Stomach smooth muscle (tissue), 2 donors: Measurements from ENCODE around the gene TBC1D9.
"Not testable (repeated sequence)": the region's sequence is repeated elsewhere in the genome, so short reads cannot be mapped to it uniquely, and the experiment has no call there.

Experiments
- H3K27ac ChIP-seq: one replicate; pipeline ENCODE4 v1.7.0; 2013; ENCODE audit warnings: mild to moderate bottlenecking, low read length, inconsistent platforms
- H3K27me3 ChIP-seq, 2 donors: one replicate each; pipeline ENCODE4 v1.7.0; 2013; ENCODE audit warnings: low read length in 2 of 2; ENCODE audit not compliant: insufficient read depth in 2 of 2, control insufficient read depth in 1 of 2
- H3K36me3 ChIP-seq, 2 donors: one replicate each; pipeline ENCODE4 v1.7.0; 2013; ENCODE audit warnings: low read length in 2 of 2; ENCODE audit not compliant: control insufficient read depth in 2 of 2, insufficient read depth in 2 of 2
- H3K4me1 ChIP-seq: one replicate; pipeline ENCODE4 v1.7.0; 2013; ENCODE audit warnings: low read length; ENCODE audit not compliant: control insufficient read depth, insufficient read depth
- H3K4me3 ChIP-seq, 2 donors: one replicate each; pipeline ENCODE4 v1.7.0; 2013; ENCODE audit warnings: low read length in 2 of 2
- H3K9ac ChIP-seq, 2 donors: one replicate each; pipeline ENCODE4 v1.7.0; 2013; ENCODE audit warnings: low read length in 2 of 2, mild to moderate bottlenecking in 1 of 2
- H3K9me3 ChIP-seq, 2 donors: one replicate each; pipeline ENCODE4 v1.7.0; 2013; ENCODE audit warnings: low read length in 2 of 2; ENCODE audit not compliant: control insufficient read depth in 2 of 2
- donor health status: healthy.
- donor health status: Pancreatic carcinoma.

TBC1D9 gene

GRCh38 chr4:140753329-140753728, 2.9 kb downstream of the TBC1D9 start:
- Histone ChIP-seq H3K9ac (no peak overlapping the region), H3K36me3 (no peaks in the 10 kb centered on the region), H3K4me1 (peaks cover 7% of the 10 kb centered on the region), H3K9me3 (no peaks in the 10 kb centered on the region), H3K27me3 (no peaks in the 10 kb centered on the region), H3K27ac (no peak overlapping the region), H3K4me3 (no peak overlapping the region)

- H3K4me1 ChIP-seq, result peaks cover 7% of the 10 kb centered on the region
- no peaks in the 10 kb centered on the region for H3K9me3 ChIP-seq
- no peak overlapping the region for H3K9ac ChIP-seq
- H3K27me3 ChIP-seq, result no peaks in the 10 kb centered on the region
- no peak overlapping the region for H3K27ac ChIP-seq
- no peaks in the 10 kb centered on the region for H3K36me3 ChIP-seq
- no peak overlapping the region for H3K4me3 ChIP-seq
These were observed 3.7 kb downstream of the TBC1D9 start for GRCh38 chr4:140752291-140753068.

- no peaks in the 10 kb centered on the region for H3K27me3 ChIP-seq
These were observed 5.7 kb downstream of the TBC1D9 start for GRCh38 chr4:140750470-140750869.

GRCh38 chr4:140748171-140748570, 8.0 kb downstream of the TBC1D9 start:
- no peaks in the 10 kb centered on the region for H3K36me3 ChIP-seq
- no peak overlapping the region for H3K9ac ChIP-seq
- H3K27ac ChIP-seq, result no peak overlapping the region
- no peaks in the 10 kb centered on the region for H3K27me3 ChIP-seq
- peaks cover 3% of the 10 kb centered on the region for H3K4me1 ChIP-seq
- no peaks in the 10 kb centered on the region for H3K9me3 ChIP-seq
- no peak overlapping the region for H3K4me3 ChIP-seq

More at GRCh38 chr4:140750470-140750869, 5.7 kb downstream of the TBC1D9 start:
- Histone ChIP-seq H3K9me3 (no peaks in the 10 kb centered on the region), H3K27ac (no peak overlapping the region), H3K36me3 (no peaks in the 10 kb centered on the region), H3K9ac (no peak overlapping the region), H3K4me3 (no peak overlapping the region), H3K4me1 (no peaks in the 10 kb centered on the region)

GRCh38 chr4:140746546-140746945, 9.6 kb downstream of the TBC1D9 start:
- not testable (repeated sequence) for H3K4me1 ChIP-seq, H3K9ac ChIP-seq, H3K9me3 ChIP-seq, H3K27me3 ChIP-seq, H3K36me3 ChIP-seq, H3K27ac ChIP-seq, H3K4me3 ChIP-seq

GRCh38 chr4:140744421-140744820, 11.8 kb downstream of the TBC1D9 start:
- H3K9ac ChIP-seq, result no peak overlapping the region
- H3K27ac ChIP-seq, result no peak overlapping the region
- H3K4me3 ChIP-seq, result no peak overlapping the region
- peaks cover 3% of the 10 kb centered on the region for H3K4me1 ChIP-seq
- no peaks in the 10 kb centered on the region for H3K27me3 ChIP-seq
- no peaks in the 10 kb centered on the region for H3K36me3 ChIP-seq
- H3K9me3 ChIP-seq, result no peaks in the 10 kb centered on the region

GRCh38 chr4:140743194-140743931, 12.8 kb downstream of the TBC1D9 start:
- H3K9ac ChIP-seq, result no peak overlapping the region
- peaks cover 3% of the 10 kb centered on the region for H3K4me1 ChIP-seq
- no peak overlapping the region for H3K27ac ChIP-seq
- H3K36me3 ChIP-seq, result no peaks in the 10 kb centered on the region
- H3K4me3 ChIP-seq, result no peak overlapping the region
- H3K9me3 ChIP-seq, result no peaks in the 10 kb centered on the region
- no peaks in the 10 kb centered on the region for H3K27me3 ChIP-seq

GRCh38 chr4:140742838-140743193, 13.4 kb downstream of the TBC1D9 start:
- Histone ChIP-seq H3K27ac (no peak overlapping the region), H3K9me3 (no peaks in the 10 kb centered on the region), H3K36me3 (no peaks in the 10 kb centered on the region), H3K4me1 (peaks cover 3% of the 10 kb centered on the region), H3K27me3 (no peaks in the 10 kb centered on the region), H3K9ac (no peak overlapping the region), H3K4me3 (no peak overlapping the region)

- H3K27me3 ChIP-seq, result no peaks in the 10 kb centered on the region
- H3K36me3 ChIP-seq, result no peaks in the 10 kb centered on the region
- no peak overlapping the region for H3K4me3 ChIP-seq
- H3K4me1 ChIP-seq, result peaks cover 3% of the 10 kb centered on the region
- H3K9me3 ChIP-seq, result no peaks in the 10 kb centered on the region
- no peak overlapping the region for H3K27ac ChIP-seq
- H3K9ac ChIP-seq, result no peak overlapping the region
These were observed 15.1 kb downstream of the TBC1D9 start for GRCh38 chr4:140740906-140741670.

- Histone ChIP-seq H3K27ac (no peak overlapping the region), H3K9ac (no peak overlapping the region), H3K4me1 (peaks cover 3% of the 10 kb centered on the region), H3K36me3 (no peaks in the 10 kb centered on the region), H3K27me3 (no peaks in the 10 kb centered on the region), H3K4me3 (no peak overlapping the region), H3K9me3 (no peaks in the 10 kb centered on the region)
These were observed 15.8 kb downstream of the TBC1D9 start for GRCh38 chr4:140740422-140740821.
